Measurements from ENCODE around the gene CD19.
A peak's percentile ranks its signal among the peaks of the same experiment; 100 is the strongest.
"Not testable (repeated sequence)": the region's sequence is repeated elsewhere in the genome, so short reads cannot be mapped to it uniquely, and the experiment has no call there.

CD19 gene
- long read RNA-seq, donor 1, transcript CD19-201 (15 exons, 1,932 nt) = major isoform, 6 of 6 reads
- long read RNA-seq, donor 1, partial matches to known transcripts = 0 of 6 reads
- long read RNA-seq, donor 1, other reads (novel, unspliced or antisense) = 0 of 6 reads
- long read RNA-seq, donor 2 = 0 reads
- long read RNA-seq, donor 3 = 0 reads
- long read RNA-seq, donor 4, partial matches to known transcripts = 0 of 2 reads
- long read RNA-seq, donor 4, other reads (novel, unspliced or antisense) = 0 of 2 reads
- long read RNA-seq, donor 5, partial matches to known transcripts = 0 of 1 reads
- long read RNA-seq, donor 5, other reads (novel, unspliced or antisense) = 0 of 1 reads
- long read RNA-seq, donor 6, partial matches to known transcripts = 0 of 1 reads
- long read RNA-seq, donor 6, other reads (novel, unspliced or antisense) = 0 of 1 reads
- long read RNA-seq, donor 7 = 0 reads
- long read RNA-seq, donor 8, partial matches to known transcripts = 0 of 1 reads
- long read RNA-seq, donor 8, other reads (novel, unspliced or antisense) = 0 of 1 reads

- DNase-seq = no peak
Observed at GRCh38 chr16:28931801-28932225, at the start of gene CD19. Gene CD19 (plus strand): TSS chr16:28931971. CDS start chr16:28932001, 30 bp downstream.

- DNase-seq = peak; percentile 63
Observed at GRCh38 chr16:28882551-28883160, 49.1 kb upstream of the CD19 start.

- DNase-seq = no peak
Observed at GRCh38 chr16:28883221-28883996, 48.4 kb upstream of the CD19 start.

- DNase-seq = no peak
Observed at GRCh38 chr16:28884045-28884444, 47.7 kb upstream of the CD19 start.

- no peak for DNase-seq
Observed at GRCh38 chr16:28886945-28887344, 44.8 kb upstream of the CD19 start.

- not testable (repeated sequence) for DNase-seq
Observed at GRCh38 chr16:28890355-28890754, 41.4 kb upstream of the CD19 start.

GRCh38 chr16:28891964-28892890 is 39.5 kb upstream of the CD19 start:
- no peak for DNase-seq

GRCh38 chr16:28893291-28893690 is 38.5 kb upstream of the CD19 start:
- DNase-seq = no peak

GRCh38 chr16:28895609-28896008 is 36.2 kb upstream of the CD19 start:
- DNase-seq = no peak

- no peak for DNase-seq
Observed at GRCh38 chr16:28897826-28898225, 33.9 kb upstream of the CD19 start.

- DNase-seq = no peak
Observed at GRCh38 chr16:28898266-28898665, 33.5 kb upstream of the CD19 start.

- DNase-seq = no peak
Observed at GRCh38 chr16:28898942-28899341, 32.8 kb upstream of the CD19 start.

GRCh38 chr16:28899882-28900590 is 31.7 kb upstream of the CD19 start:
- no peak for DNase-seq

GRCh38 chr16:28900601-28901000 is 31.2 kb upstream of the CD19 start:
- DNase-seq = no peak

GRCh38 chr16:28901862-28902261 is 29.9 kb upstream of the CD19 start:
- DNase-seq = no peak

- DNase-seq = no peak
Observed at GRCh38 chr16:28902909-28903308, 28.9 kb upstream of the CD19 start.

- DNase-seq = no peak
Observed at GRCh38 chr16:28903344-28904042, 28.3 kb upstream of the CD19 start.

- DNase-seq = no peak
Observed at GRCh38 chr16:28904363-28904762, 27.4 kb upstream of the CD19 start.

GRCh38 chr16:28904828-28905227 is 26.9 kb upstream of the CD19 start:
- DNase-seq = no peak

- DNase-seq = no peak
Observed at GRCh38 chr16:28905229-28905754, 26.5 kb upstream of the CD19 start.
